ENCODE measurements around the gene RALBP1.

- TF ChIP-seq HOXC10 (CRISPR knock-in tag; IDR thresholded peaks at IDR 0.05) (no peak), KLF16 (tag by site-specific recombination; IDR thresholded peaks at IDR 0.05) (no peak), CTCF (tag by site-specific recombination; IDR thresholded peaks at IDR 0.05) (no peak), ZNF404 (tag by site-specific recombination; IDR thresholded peaks at IDR 0.05) (no peak), ZNF24 (tag by site-specific recombination; IDR thresholded peaks at IDR 0.05) (no peak), PRDM10 (tag by site-specific recombination; IDR thresholded peaks at IDR 0.05) (no peak), ZNF529 (tag by site-specific recombination; IDR thresholded peaks at IDR 0.05; ENCODE audit: insufficient replicate concordance) (no peak), ZSCAN5A (tag by site-specific recombination; IDR thresholded peaks at IDR 0.05) (no peak), ZNF140 (tag by site-specific recombination; IDR thresholded peaks at IDR 0.05) (no peak), ATF2 (tag by site-specific recombination; IDR thresholded peaks at IDR 0.05; ENCODE audit: low read depth) (no peak), ZNF302 (tag by site-specific recombination; IDR thresholded peaks at IDR 0.05; ENCODE audit: low read depth) (no peak), KLF1 (tag by site-specific recombination; IDR thresholded peaks at IDR 0.05) (no peak), ZFP3 (tag by site-specific recombination; IDR thresholded peaks at IDR 0.05; ENCODE audit: low read depth) (no peak), ZNF501 (tag by site-specific recombination; IDR thresholded peaks at IDR 0.05) (no peak)
These were observed 74.1 kb downstream of the RALBP1 start for GRCh38 chr18:9549405-9549804.

Data from HEK293 (cell line).